Retinal pigment epithelial cell (primary cell): ENCODE data around the gene BUB3.

Source experiments
- DNase-seq: peaks from one replicate; pipeline ENCODE4 v3.0.0-alpha.2; 2010; ENCODE audit warnings: low read depth
- H3K4me3 ChIP-seq: 2 replicates; pipeline ENCODE4 v1.5.1; 2011; ENCODE audit warnings: mild to moderate bottlenecking, low read length, control low read depth, moderate library complexity
- CTCF ChIP-seq: conservative IDR thresholded peaks from 2 replicates; pipeline ENCODE4 v1.5.1; 2011; ENCODE audit warnings: low read depth, low read length, control low read depth, inconsistent platforms

Gene BUB3

GRCh38 chr10:123180101-123181090 lies 26.2 kb downstream of the BUB3 start:
- H3K4me3 ChIP-seq = no peak overlapping the region
- no peak for TF ChIP-seq CTCF
- no peak for DNase-seq

- TF ChIP-seq CTCF = no peak
- H3K4me3 ChIP-seq = no peak overlapping the region
- no peak for DNase-seq
These were observed 29.5 kb downstream of the BUB3 start for GRCh38 chr10:123183724-123184123.

- H3K4me3 ChIP-seq = no peak overlapping the region
- DNase-seq = peak; percentile 25
- no peak for TF ChIP-seq CTCF
These were observed 33.6 kb downstream of the BUB3 start for GRCh38 chr10:123187781-123188180.

GRCh38 chr10:123191886-123192285 lies 37.7 kb downstream of the BUB3 start:
- no peak for DNase-seq

GRCh38 chr10:123194056-123194455 lies 39.9 kb downstream of the BUB3 start:
- no peak overlapping the region for H3K4me3 ChIP-seq
- DNase-seq = no peak
- no peak for TF ChIP-seq CTCF

More at GRCh38 chr10:123191886-123192285, 37.7 kb downstream of the BUB3 start:
- no peak for TF ChIP-seq CTCF
- no peak overlapping the region for H3K4me3 ChIP-seq

- DNase-seq = no peak
- TF ChIP-seq CTCF = no peak
These were observed 46.3 kb downstream of the BUB3 start for GRCh38 chr10:123200531-123200930.

GRCh38 chr10:123202506-123202905 lies 48.3 kb downstream of the BUB3 start:
- no peak for TF ChIP-seq CTCF
- H3K4me3 ChIP-seq = no peak overlapping the region
- no peak for DNase-seq

More at GRCh38 chr10:123200531-123200930, 46.3 kb downstream of the BUB3 start:
- no peak overlapping the region for H3K4me3 ChIP-seq
